Measurements from ENCODE around the gene CA10.

CA10 gene

DNA sequence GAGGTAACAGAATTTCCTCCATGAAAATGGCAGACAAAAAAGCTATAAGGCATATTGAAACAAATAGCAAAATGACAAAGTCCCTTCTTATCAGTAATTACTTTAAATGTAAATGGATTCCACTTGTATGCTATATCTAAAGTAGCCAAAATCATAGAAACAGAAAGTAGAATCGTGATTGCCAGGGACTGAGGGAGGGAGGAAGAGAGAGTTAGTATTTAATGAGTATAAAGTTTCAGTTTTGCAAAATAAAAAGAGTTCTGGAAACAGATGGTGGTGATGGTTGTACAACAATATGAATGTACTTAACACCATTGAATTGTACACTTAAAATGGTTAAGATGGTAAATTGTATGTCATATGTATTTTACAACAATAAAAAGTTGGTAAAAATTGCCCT, 407.4 kb downstream of the CA10 start:
- no peak for DNase-seq

- no peak for DNase-seq
These were observed 409.5 kb downstream of the CA10 start for GRCh38 chr17:51748749-51749604.

- no peak for DNase-seq
These were observed 412.1 kb downstream of the CA10 start for GRCh38 chr17:51746421-51746820.

DNA sequence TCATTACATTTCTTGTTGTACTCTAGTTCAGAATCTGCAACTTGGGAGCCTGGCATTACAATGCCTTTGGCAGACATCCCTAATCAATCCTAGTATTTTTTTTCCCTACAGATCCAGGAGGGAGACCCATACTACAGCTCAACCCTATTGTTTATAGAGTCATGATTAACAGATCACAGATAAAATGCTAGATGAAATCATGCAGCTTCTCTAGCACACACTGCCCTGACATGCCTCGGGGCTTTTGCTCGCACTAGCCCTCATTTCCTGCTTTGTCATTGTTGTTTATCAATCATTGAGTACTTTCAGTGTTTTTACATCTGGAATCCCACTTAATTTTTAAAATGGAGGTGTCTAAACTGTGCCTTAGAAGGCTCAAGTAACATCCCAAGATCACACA, 412.5 kb downstream of the CA10 start:
- DNase-seq = no peak

- DNase-seq = no peak
These were observed 415.0 kb downstream of the CA10 start for GRCh38 chr17:51743477-51743876.

DNA sequence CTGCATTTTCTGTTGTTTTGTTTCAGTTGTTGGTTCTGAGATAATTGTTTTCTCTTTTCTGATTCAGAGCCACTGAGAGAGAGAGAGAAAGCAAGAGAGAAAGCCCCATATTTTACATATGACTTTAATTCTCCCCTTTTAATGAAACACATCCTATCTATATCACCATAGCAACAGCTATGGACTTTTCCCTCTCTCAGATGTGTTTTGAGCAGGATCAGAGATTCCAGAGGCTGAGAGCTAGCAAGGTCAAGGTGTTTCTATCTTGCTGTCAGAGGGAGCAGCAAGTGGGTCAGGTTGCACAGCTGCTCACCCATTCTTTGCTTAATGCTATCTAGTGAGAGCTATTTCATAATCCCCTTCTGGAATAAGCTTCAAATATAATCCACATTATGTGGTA, 415.9 kb downstream of the CA10 start:
- DNase-seq = no peak

DNA sequence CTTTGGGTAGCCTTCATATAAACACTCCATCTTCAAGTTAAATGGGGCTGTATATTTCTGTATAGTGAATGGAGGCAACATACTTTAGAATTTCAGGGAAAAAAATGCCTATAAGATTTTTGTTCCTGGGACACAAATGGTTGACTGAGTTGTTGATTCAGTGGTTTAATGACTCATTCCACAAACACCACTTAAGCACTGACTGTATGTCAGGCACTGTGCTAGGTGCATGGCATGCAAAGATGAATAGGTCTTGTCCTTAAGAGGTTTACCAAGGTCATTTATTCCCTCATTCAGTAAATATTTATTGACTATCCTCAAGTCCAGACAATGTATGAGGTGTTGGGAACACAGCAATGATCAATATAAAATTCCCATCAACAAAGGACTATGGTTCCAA, 417.1 kb downstream of the CA10 start:
- no peak for DNase-seq

- no peak for DNase-seq
These were observed 418.0 kb downstream of the CA10 start for GRCh38 chr17:51740531-51740930.

DNA sequence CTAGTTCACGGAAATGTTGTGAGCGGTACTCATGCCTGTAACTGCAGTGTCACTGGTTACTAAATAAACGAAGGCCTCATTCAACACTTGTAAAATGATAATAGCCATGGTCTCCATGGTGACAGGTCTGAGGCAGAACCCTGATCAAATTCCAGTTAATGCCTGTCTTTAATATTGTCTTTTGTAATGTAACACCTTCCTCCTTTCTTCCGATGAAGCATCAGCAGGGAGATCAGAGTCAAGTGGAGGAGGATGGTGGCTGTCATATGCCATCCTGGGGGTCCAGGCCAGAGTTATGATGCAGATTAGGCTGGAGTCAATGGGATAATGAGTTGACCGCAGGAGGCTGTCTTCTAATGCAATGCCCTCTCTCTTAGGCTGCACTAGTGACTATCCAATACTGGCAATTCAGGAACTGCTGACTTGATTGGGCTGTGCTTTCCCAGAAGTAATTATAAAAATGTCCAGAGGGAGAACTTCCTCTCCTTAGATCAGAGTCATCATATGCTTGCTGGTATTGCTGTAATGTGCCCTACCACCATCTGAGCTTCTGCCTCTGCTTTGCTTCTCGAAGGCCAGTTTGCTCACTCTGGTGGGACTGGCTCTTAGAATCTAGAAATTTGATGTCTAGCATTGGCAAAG, 419.1 kb downstream of the CA10 start:
- peak; percentile 25 for DNase-seq

GRCh38 chr17:51736356-51736755, 422.2 kb downstream of the CA10 start:
- DNase-seq = no peak

DNA sequence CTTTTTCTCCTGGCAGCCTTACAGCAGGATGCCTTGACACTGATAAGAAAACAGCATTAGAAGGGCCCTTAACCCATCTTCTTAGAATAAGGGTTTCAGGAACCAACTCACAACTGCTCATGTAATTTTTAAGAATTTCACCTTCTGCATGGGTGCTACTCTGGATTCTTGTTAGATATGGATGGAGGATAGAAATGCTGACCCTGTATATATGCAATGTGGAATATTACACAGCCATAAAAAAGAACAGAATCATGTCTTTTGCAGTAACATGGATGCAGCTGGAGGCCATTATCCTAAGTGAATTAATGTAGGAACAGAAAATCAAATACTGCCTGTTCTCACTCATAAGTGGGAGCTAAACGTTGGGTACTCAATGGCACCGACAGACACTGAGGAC, 423.5 kb downstream of the CA10 start:
- no peak for DNase-seq

DNA sequence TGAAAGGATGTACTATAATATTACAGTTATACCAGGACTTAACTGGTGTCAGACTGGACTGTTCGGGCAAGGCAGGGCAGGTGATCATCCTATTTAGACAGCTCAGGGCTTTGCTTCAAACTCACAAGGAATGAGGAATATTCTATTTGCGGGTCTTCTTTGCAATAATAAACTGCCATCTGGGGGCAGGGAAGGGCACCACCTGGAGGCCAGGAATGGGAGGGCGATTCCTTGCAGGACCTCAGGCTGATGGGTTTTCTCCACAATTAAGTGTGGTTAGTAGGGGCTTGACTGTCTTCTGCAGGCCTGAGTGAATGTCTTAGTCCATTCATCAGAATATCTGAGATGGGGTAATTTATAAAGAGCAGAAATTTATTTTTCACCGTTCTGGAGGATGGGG, 424.1 kb downstream of the CA10 start:
- DNase-seq = no peak

GRCh38 chr17:51733166-51733565, 425.3 kb downstream of the CA10 start:
- no peak for DNase-seq

DNA sequence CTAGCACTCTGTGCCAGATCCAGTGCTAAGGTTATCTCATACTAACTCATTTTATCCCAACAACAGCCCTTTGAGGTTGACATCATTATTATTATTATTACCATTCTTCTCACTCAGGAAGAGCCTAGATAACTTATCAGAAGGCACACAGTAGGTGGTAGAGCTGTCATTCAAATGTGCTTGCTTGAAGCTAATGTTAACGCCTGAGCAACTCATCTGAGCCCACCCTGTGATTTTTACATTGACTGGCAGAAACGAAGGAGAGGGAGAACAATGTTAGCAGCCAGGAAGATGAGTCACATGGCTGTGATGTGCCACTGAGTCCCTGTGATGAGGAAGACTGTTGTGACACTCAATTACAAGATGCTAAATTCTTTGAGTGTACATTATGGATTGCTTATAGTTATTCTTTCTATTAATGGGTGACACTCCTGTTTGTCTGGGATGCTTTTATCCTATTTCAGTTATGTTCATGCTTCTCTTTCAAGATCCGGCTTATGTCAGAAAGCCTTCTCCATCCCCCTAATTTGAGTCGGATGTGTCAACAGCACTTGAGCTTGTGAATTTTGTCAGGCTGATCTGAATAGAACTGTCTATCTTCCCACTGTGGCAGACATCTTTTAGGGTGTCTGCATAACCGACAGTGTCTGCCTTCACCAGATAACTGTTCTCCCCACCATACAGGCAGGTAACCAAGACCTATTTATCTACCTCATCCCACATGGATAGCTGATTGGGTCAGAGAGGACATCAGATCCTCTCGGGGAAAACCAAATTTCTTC, 426.4 kb downstream of the CA10 start:
- no peak for DNase-seq

DNA sequence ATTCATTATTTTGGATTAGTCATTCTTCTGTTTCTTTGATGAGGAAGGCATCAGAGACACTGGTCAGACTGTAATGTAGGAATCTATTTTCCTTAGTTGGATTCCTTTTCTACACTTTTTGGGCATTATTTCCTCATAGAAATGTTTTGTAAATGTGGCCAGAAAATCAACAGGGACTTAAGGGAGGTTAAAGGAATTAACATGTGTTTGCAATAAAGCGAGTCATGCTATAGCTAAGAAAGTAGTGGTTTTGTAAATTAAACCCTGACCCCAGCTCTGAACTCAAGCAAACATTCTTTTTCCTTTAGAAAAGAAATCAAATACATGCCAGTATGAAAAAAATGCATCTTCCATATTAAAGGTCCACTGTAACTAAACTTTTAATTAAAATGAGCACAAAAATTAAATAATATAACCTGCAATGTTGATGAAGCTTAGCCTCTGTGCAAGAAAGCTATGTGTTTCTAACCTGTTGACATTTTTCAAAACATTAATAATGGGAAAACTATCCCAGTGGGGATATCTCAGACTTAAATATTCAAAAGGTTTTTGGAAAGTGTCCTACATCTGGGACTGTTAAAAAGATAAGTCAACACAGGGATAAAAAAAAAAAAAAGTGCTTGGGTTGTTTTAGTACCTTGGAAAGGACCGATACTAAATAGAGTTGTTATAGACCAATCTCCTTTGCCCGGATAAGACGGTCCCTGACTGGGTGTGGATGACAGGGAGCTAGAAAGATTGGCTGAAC, 428.0 kb downstream of the CA10 start:
- DNase-seq = no peak

DNA sequence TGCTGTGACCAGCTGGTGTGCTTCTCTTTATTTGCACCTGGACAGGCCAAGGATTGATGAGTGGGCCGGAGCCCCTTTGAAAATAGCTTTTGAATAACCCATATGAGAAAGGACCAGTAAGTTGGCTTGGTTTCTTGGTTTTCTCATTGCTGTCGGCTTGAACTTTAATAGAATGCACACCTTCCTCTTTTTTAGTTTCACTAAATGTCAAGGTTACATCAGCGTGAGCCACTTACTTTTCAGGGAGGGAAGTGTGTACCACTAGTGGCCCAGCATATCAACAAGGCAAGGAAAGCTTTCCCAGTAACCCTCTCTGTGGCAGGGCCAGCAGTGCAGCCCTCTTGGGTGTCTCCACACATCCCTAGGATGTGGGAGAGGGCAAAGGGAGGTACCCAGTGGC, 433.3 kb downstream of the CA10 start:
- DNase-seq = no peak

- DNase-seq = no peak
These were observed 434.4 kb downstream of the CA10 start for GRCh38 chr17:51724043-51724580.

GRCh38 chr17:51722994-51723393, 435.5 kb downstream of the CA10 start:
- DNase-seq = no peak

DNA sequence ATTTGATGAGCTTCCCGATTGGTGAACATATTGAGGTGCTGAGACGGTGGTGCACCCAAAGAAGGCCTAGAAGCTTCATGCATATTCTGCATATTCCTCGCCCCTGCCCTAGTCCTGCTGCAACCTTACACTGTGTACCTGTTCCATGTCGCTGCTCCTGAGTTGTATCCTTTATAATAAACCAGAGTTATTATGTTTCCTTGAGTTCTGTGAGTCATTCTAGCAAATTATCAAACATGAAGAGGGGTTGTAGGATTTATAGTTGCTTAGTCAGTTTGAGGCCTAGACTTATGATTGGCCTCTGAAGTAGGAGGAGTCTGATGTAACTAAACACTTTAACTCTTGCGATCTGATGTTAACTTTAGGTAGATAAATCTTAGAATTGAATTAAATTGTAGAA, 436.8 kb downstream of the CA10 start:
- DNase-seq = no peak

GRCh38 chr17:51720439-51720838, 438.1 kb downstream of the CA10 start:
- no peak for DNase-seq

DNA sequence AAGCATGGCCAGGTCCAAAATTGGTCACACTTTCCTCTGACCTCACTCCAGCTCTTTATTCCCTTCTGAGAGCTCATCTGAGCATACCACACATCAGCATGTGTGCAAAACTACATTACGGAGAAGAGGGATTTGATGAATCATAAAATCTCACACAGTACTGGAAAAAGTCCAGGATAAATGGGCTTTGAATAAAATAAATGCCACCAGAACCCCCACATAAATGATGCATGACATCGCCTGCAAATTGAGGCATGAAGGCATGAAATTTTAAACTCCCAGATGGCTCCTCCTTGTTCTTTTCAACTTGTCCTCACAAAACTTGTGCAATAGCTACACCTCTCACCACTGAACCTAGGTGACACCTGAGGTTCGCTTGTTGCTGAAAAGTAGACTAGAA, 439.5 kb downstream of the CA10 start:
- DNase-seq = no peak

DNA sequence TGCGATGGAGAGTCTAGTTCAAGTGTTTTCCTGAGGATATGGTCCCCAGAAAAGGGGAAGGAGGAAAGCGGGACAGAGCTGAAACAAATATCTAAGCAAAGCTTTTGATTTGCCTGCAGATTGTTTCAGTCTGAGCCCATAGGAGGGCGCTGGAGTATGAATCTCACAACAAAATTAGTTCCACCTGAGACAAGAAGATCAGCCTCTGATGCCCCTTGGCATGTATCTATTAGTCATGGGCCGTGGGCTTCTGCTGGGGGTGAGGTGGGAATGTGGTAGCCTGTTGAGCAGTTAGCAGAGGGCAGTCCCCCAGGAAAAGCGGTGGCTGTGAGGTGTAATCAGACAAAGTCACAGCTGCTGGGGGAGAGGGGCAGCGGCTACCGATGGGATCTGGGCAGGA, 446.9 kb downstream of the CA10 start:
- no peak for DNase-seq

GRCh38 chr17:51710634-51710979, 447.9 kb downstream of the CA10 start:
- no peak for DNase-seq
